Muscle layer of colon (tissue), 2 donors: ENCODE measurements around the gene TTC6.

Experiments used
- H3K27ac ChIP-seq: one replicate; pipeline ENCODE4 v1.7.0; 2013; ENCODE audit warnings: low read depth, mild to moderate bottlenecking, low read length, moderate library complexity
- H3K27me3 ChIP-seq, 2 donors: one replicate each; pipeline ENCODE4 v1.7.0; 2013; ENCODE audit warnings: low read length in 2 of 2, mild to moderate bottlenecking in 2 of 2; ENCODE audit not compliant: insufficient read depth in 2 of 2, control insufficient read depth in 1 of 2
- H3K36me3 ChIP-seq: one replicate; pipeline ENCODE4 v1.7.0; 2013; ENCODE audit warnings: mild to moderate bottlenecking, low read length; ENCODE audit not compliant: insufficient read depth
- H3K4me1 ChIP-seq: one replicate; pipeline ENCODE4 v1.7.0; 2013; ENCODE audit warnings: mild to moderate bottlenecking, low read length; ENCODE audit not compliant: insufficient read depth
- H3K4me3 ChIP-seq, 2 donors: one replicate each; pipeline ENCODE4 v1.7.0; 2013; ENCODE audit warnings: low read length in 2 of 2, low read depth in 1 of 2, mild to moderate bottlenecking in 1 of 2, moderate library complexity in 1 of 2
- H3K9ac ChIP-seq: one replicate; pipeline ENCODE4 v1.7.0; 2013; ENCODE audit warnings: low read length
- H3K9me3 ChIP-seq: one replicate; pipeline ENCODE4 v1.7.0; 2013; ENCODE audit warnings: mild to moderate bottlenecking, low read length
- donor health status: abdominal sarcoma.
- donor health status: Adenocarcinoma of cecum.

Gene TTC6

DNA sequence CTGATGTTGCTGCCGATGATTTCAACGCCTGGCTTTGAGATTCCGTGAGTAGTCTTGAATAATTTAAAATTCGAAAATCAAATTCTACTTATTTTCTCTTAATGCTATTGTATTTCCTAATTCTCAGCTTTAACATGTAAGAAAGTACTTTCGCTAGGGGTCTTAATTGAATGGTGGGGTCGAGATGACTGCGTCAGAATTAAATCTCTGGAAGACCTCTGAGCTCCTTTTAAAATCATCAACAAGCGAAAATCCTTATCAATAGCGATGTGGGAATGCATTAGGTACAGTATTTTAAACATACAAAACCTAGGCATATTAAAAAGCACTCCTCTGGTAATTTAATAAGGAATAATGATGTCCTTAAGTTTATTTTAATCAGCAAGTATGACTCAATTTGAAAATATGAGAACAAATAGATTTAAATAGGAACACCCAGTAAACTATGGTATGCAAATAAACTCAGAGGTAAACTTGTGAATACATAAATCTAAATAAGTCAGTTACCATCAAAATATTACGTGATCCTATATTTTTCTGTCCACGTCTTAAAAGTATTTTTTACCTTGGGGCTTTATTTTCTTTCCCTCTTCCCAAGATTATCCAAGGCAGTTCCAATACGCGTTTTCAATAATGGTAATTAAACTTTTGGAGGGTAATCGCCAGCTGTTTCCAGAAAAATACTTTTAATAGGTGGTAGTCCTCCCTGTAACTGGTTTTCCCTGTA lies 1.8 kb upstream of the TTC6 start:
- Histone ChIP-seq H3K27me3 (peaks cover 83 to 93% of the 10 kb centered on the region in 2 donors), H3K27ac (no peak overlapping the region), H3K36me3 (no peaks in the 10 kb centered on the region), H3K4me1 (peaks cover 11% of the 10 kb centered on the region), H3K9ac (no peak overlapping the region), H3K9me3 (no peaks in the 10 kb centered on the region), H3K4me3 (peak overlapping the region in 1 of 2 donors; percentile 4)

GRCh38 chr14:37594238-37594970 lies 1.0 kb upstream of the TTC6 start:
- peaks cover 82 to 93% of the 10 kb centered on the region in 2 donors for H3K27me3 ChIP-seq

GRCh38 chr14:37595809-37596621 lies 586 bp downstream of the TTC6 start:
- H3K4me1 ChIP-seq = peaks cover 17% of the 10 kb centered on the region
- no peaks in the 10 kb centered on the region for H3K36me3 ChIP-seq
- H3K4me3 ChIP-seq = no peak overlapping the region
- H3K27me3 ChIP-seq = peaks cover 85 to 96% of the 10 kb centered on the region in 2 donors
- no peak overlapping the region for H3K9ac ChIP-seq
- no peaks in the 10 kb centered on the region for H3K9me3 ChIP-seq
- H3K27ac ChIP-seq = no peak overlapping the region

More at GRCh38 chr14:37594238-37594970, 1.0 kb upstream of the TTC6 start:
- H3K4me1 ChIP-seq = peaks cover 17% of the 10 kb centered on the region
- peak overlapping the region in 1 of 2 donors; percentile 4 for H3K4me3 ChIP-seq
- H3K9ac ChIP-seq = no peak overlapping the region
- H3K36me3 ChIP-seq = no peaks in the 10 kb centered on the region
- H3K9me3 ChIP-seq = no peaks in the 10 kb centered on the region
- H3K27ac ChIP-seq = no peak overlapping the region

- Histone ChIP-seq H3K27me3 (peaks cover 87 to 96% of the 10 kb centered on the region in 2 donors), H3K4me1 (peaks cover 17% of the 10 kb centered on the region), H3K9ac (no peak overlapping the region), H3K9me3 (no peaks in the 10 kb centered on the region), H3K36me3 (no peaks in the 10 kb centered on the region), H3K4me3 (no peak overlapping the region), H3K27ac (no peak overlapping the region)
Observed at GRCh38 chr14:37596790-37597472, 1.5 kb downstream of the TTC6 start.

GRCh38 chr14:37597538-37597913 lies 2.1 kb downstream of the TTC6 start:
- H3K36me3 ChIP-seq = no peaks in the 10 kb centered on the region
- peaks cover 17% of the 10 kb centered on the region for H3K4me1 ChIP-seq
- H3K27me3 ChIP-seq = peaks cover 87 to 96% of the 10 kb centered on the region in 2 donors
- no peaks in the 10 kb centered on the region for H3K9me3 ChIP-seq
- H3K9ac ChIP-seq = no peak overlapping the region
- no peak overlapping the region for H3K27ac ChIP-seq
- H3K4me3 ChIP-seq = no peak overlapping the region

DNA sequence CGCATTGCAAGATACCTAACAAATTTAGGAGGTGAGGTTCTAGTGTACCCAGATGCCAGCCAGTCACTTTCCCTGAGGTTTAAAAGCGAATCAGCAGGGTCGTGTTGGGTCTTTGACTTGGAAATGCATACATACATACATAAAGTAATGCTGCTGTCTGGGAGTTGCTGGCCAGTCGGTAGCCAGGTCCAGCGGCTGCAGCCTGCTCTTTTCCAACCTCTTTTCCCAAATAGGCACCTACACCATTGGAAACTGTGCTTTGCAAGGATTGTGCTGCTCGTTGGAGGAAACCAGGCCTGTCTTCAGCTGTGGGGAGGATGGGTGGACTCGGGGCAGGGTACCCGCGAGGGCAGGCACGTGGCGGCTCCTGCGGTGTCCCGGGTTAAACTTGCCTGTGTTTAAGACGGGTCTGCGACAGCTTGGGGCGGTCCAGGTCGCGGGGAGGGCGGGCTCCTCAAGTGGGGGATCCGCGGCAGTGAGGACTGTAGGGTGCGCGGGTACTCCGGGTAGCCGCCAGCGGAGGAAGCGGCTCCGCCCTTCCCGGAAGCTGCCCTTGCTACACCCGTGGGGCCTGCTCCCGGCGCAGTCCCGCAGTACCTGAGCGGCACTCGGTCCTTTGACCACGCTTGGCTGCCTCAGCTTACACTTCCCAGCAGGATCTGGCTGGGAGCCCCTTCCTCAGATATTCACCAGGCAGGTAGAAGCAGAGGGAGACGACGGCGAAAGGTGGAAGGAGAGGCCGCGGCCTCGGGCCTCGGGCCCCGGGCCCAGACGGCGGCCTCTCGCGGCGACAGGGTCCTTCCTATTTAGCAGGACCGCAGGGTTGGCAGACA lies 2.7 kb downstream of the TTC6 start:
- no peak overlapping the region for H3K4me3 ChIP-seq
- H3K4me1 ChIP-seq = peaks cover 17% of the 10 kb centered on the region
- no peak overlapping the region for H3K27ac ChIP-seq
- no peaks in the 10 kb centered on the region for H3K9me3 ChIP-seq
- no peak overlapping the region for H3K9ac ChIP-seq
- peaks cover 87 to 96% of the 10 kb centered on the region in 2 donors for H3K27me3 ChIP-seq
- H3K36me3 ChIP-seq = no peaks in the 10 kb centered on the region

DNA sequence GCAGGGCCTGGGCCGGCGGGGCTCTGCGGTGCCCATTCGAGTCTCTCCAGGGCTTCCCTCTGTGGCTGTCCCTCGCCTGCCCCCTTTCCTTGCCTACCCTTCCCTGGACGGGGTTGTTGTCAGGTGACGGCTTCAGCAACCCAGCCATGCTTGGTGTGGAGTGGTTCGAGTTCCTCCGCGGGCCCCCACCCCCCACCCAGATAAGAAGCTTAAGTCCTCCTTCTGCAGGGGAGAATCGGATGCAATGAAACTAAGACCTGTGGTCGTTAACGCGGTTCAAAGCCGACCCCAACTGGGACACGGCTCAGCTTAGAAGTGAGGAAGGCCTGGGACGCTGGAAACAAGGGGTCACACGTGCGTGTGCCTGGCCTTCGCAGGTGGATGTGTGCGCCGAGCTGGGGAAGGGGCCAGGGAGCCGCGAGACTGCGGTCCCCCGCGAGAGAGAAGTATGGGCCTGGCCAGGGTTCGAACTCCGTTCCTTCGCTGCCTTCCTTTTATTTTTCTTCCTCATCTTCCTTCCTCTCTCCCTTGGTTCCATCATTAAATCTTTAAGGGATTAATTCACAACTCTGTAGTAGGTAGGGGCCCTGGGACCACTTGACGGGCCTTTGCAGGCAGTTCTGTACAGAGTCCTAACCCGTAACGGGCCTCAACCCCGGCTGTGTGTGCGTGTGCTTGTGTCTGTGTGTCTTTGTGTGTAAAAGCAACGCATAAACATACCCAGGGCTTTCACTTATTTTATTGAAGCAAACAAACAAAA lies 3.5 kb downstream of the TTC6 start:
- peaks cover 17% of the 10 kb centered on the region for H3K4me1 ChIP-seq
- H3K27me3 ChIP-seq = peaks cover 84 to 96% of the 10 kb centered on the region in 2 donors
- H3K9me3 ChIP-seq = no peaks in the 10 kb centered on the region
- no peak overlapping the region for H3K27ac ChIP-seq
- H3K36me3 ChIP-seq = no peaks in the 10 kb centered on the region
- H3K4me3 ChIP-seq = no peak overlapping the region
- H3K9ac ChIP-seq = no peak overlapping the region

DNA sequence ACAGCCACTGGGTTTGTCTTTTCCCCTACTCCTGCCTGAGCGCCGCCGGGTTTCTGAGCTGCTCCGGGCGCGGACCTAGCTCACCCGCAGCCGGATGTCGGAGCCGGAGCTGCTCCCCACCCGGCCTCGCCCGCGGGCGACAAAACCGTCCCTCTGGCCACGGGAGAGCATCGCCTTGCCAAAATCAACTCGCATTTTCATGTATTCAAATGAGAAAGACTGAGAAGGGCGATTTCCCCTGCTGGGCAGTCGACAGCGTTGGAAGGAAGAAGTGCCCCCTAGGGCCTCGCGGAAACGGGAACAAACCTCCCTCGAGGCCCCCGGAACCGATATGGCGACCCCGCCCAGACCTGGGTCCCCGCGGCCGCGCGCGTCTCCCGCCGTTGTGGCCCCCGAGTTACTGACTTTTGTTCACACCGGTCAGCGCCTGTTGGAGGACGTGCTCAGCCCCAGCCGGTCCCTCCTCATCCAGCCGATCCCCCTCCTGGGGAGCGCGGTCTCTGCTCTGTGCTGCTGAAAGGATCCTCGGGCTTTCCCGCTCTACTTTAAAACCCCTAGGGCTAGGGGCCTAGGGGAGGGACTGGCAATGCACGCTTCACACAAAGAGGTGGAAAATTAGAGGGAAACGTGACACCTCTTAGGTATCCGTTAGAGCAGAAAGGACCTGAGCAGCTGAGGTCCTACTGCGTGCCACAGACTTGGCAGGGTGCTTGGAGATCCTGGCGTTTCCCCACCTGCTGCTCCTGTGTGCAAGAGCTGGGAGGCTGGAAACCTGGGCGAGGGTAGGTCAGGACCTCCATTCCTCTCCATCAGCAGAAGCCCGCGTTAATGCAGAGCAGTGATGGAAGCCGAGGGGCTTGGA lies 4.3 kb downstream of the TTC6 start:
- no peak overlapping the region for H3K27ac ChIP-seq
- no peak overlapping the region for H3K9ac ChIP-seq
- H3K4me1 ChIP-seq = peaks cover 17% of the 10 kb centered on the region
- no peaks in the 10 kb centered on the region for H3K36me3 ChIP-seq
- peaks cover 85 to 94% of the 10 kb centered on the region in 2 donors for H3K27me3 ChIP-seq
- H3K4me3 ChIP-seq = peak overlapping the region in 1 of 2 donors; percentile 14
- no peaks in the 10 kb centered on the region for H3K9me3 ChIP-seq

GRCh38 chr14:37600880-37601741 lies 5.7 kb downstream of the TTC6 start:
- H3K9me3 ChIP-seq = no peaks in the 10 kb centered on the region
- no peak overlapping the region for H3K27ac ChIP-seq
- H3K27me3 ChIP-seq = peaks cover 82 to 83% of the 10 kb centered on the region in 2 donors
- H3K4me3 ChIP-seq = no peak overlapping the region
- no peak overlapping the region for H3K9ac ChIP-seq
- peaks cover 10% of the 10 kb centered on the region for H3K4me1 ChIP-seq
- H3K36me3 ChIP-seq = no peaks in the 10 kb centered on the region
